Coronary artery (tissue), 2 donors: Measurements from ENCODE around the gene TAF8.

Experiments used
- DNase-seq: peaks from one replicate; pipeline ENCODE4 v3.0.0-alpha.2; 2017; ENCODE audit warnings: low spot score
- H3K27ac ChIP-seq, 2 donors: fragments of 200-600 bp; sonication (generic); one replicate each; pipeline ENCODE4 v1.5.1; 2016 to 2019
- H3K4me3 ChIP-seq: fragments of 200-600 bp; sonication (generic); 2 replicates; pipeline ENCODE4 v1.5.1; 2016; ENCODE audit warnings: mild to moderate bottlenecking, moderate library complexity
- CTCF ChIP-seq: fragments of 200-600 bp; sonication (generic); IDR thresholded peaks from one replicate; pipeline ENCODE4 v1.5.1; 2019; ENCODE audit warnings: antibody characterized with exemption

The TAF8 gene

GRCh38 chr6:42047790-42048405, 2.4 kb upstream of the TAF8 start:
- Histone ChIP-seq H3K4me3 (peak overlapping the region; percentile 94), H3K27ac (peak overlapping the region; percentile 89 to 96)
- DNase-seq = no peak
- TF ChIP-seq CTCF = no peak

- no peak for DNase-seq
- H3K27ac ChIP-seq = peak overlapping the region; percentile 89 to 96
- no peak for TF ChIP-seq CTCF
- H3K4me3 ChIP-seq = peak overlapping the region; percentile 94
These were observed 1.1 kb upstream of the TAF8 start for GRCh38 chr6:42049116-42049809.

GRCh38 chr6:42049948-42050296, 402 bp upstream of the TAF8 start:
- Histone ChIP-seq H3K4me3 (peak overlapping the region; percentile 94), H3K27ac (peak overlapping the region; percentile 89 to 96)
- TF ChIP-seq CTCF = no peak
- no peak for DNase-seq

- TF ChIP-seq CTCF = no peak
- H3K4me3 ChIP-seq = peak overlapping the region; percentile 94
- no peak for DNase-seq
These were observed 937 bp downstream of the TAF8 start for GRCh38 chr6:42051268-42051653.

GRCh38 chr6:42053601-42054000, 3.3 kb downstream of the TAF8 start:
- TF ChIP-seq CTCF = no peak
- Histone ChIP-seq H3K27ac (no peak overlapping the region), H3K4me3 (no peak overlapping the region)
- DNase-seq = no peak

More at GRCh38 chr6:42051268-42051653, 937 bp downstream of the TAF8 start:
- H3K27ac ChIP-seq = no peak overlapping the region

GRCh38 chr6:42059743-42060142, 9.4 kb downstream of the TAF8 start:
- no peak for TF ChIP-seq CTCF
- Histone ChIP-seq H3K27ac (no peak overlapping the region), H3K4me3 (no peak overlapping the region)
- DNase-seq = no peak

GRCh38 chr6:42066156-42066675, 15.9 kb downstream of the TAF8 start:
- TF ChIP-seq CTCF = no peak
- H3K27ac ChIP-seq = no peak overlapping the region
- no peak for DNase-seq
- no peak overlapping the region for H3K4me3 ChIP-seq
